CD14-positive monocyte (primary cell): ENCODE data around the gene MYCBP. TPM values are rescaled to one million over a fixed set of nuclear protein-coding genes. Genes with fewer than 3 reads are reported as not detected.

Experiments used
- DNase-seq, 3 donors: peaks; one replicate each; pipeline ENCODE4 v3.0.0-alpha.2; 2011 to 2022
- H2AFZ ChIP-seq: 2 replicates; pipeline ENCODE4 v1.6.0; 2012; ENCODE audit warnings: mild to moderate bottlenecking, low read depth, low read length, inconsistent platforms; ENCODE audit not compliant: insufficient read depth, poor library complexity, severe bottlenecking
- H3K27ac ChIP-seq, 2 donors: 1 replicate in 1 of 2; 2 replicates in 1 of 2; pipeline ENCODE4 v1.5.1; 2012 to 2013; ENCODE audit warnings: low read length in 2 of 2, control low read depth in 1 of 2, inconsistent platforms in 1 of 2, low read depth in 1 of 2, mild to moderate bottlenecking in 1 of 2
- H3K27me3 ChIP-seq, 2 donors: one replicate each; pipeline versions ENCODE4 v1.6.0 to v1.6.1; 2011 to 2013; ENCODE audit warnings: low read length in 2 of 2; ENCODE audit not compliant: control insufficient read depth in 2 of 2, insufficient read depth in 2 of 2
- H3K36me3 ChIP-seq, 2 donors: replicated peaks in 1 of 2; 1 replicate in 1 of 2; 2 replicates in 1 of 2; pipeline versions ENCODE4 v1.5.1 to v1.6.1; 2012 to 2013; ENCODE audit warnings: low read length in 2 of 2, control low read depth in 1 of 2, inconsistent platforms in 1 of 2, mild to moderate bottlenecking in 1 of 2; ENCODE audit not compliant: insufficient read depth in 2 of 2, control insufficient read depth in 1 of 2
- H3K4me1 ChIP-seq, 2 donors: 1 replicate in 1 of 2; 2 replicates in 1 of 2; pipeline versions ENCODE4 v1.5.1 to v1.6.1; 2012 to 2013; ENCODE audit warnings: low read length in 2 of 2, control low read depth in 1 of 2, inconsistent platforms in 1 of 2, mild to moderate bottlenecking in 1 of 2, moderate library complexity in 1 of 2; ENCODE audit not compliant: insufficient read depth in 2 of 2, control insufficient read depth in 1 of 2
- H3K4me2 ChIP-seq: replicated peaks from 2 replicates; pipeline ENCODE3; 2012; ENCODE audit warnings: low read length, moderate library complexity, mild to moderate bottlenecking; ENCODE audit not compliant: poor library complexity, severe bottlenecking; ENCODE audit errors: extremely low read depth
- H3K4me3 ChIP-seq, 3 experiments: fragments of 200-600 bp in 1 of 3; sonication (generic) in 1 of 3; replicated peaks in 1 of 3; 1 replicate in 2 of 3; 2 replicates in 1 of 3; pipeline ENCODE4 v1.5.1; 2011 to 2013; ENCODE audit warnings: low read length in 3 of 3, mild to moderate bottlenecking in 3 of 3, control low read depth in 2 of 3, low read depth in 2 of 3, inconsistent platforms in 1 of 3, moderate library complexity in 1 of 3
- H3K79me2 ChIP-seq: 2 replicates; pipeline ENCODE4 v1.6.0; 2012; ENCODE audit warnings: mild to moderate bottlenecking, control low read depth, inconsistent platforms, low read length, moderate library complexity; ENCODE audit not compliant: insufficient read depth
- H3K9ac ChIP-seq: 2 replicates; pipeline ENCODE4 v1.6.0; 2017; ENCODE audit warnings: low read length, mild to moderate bottlenecking; ENCODE audit not compliant: insufficient read depth, poor library complexity, severe bottlenecking
- H3K9me3 ChIP-seq, 2 donors: replicated peaks in 1 of 2; 1 replicate in 1 of 2; 2 replicates in 1 of 2; pipeline versions ENCODE4 v1.5.1 to v1.6.1; 2012 to 2013; ENCODE audit warnings: low read length in 2 of 2, control low read depth in 1 of 2; ENCODE audit not compliant: control insufficient read depth in 1 of 2, insufficient read depth in 1 of 2
- H4K20me1 ChIP-seq: 2 replicates; pipeline ENCODE4 v1.6.0; 2012; ENCODE audit warnings: mild to moderate bottlenecking, low read length, control low read depth, moderate library complexity; ENCODE audit not compliant: insufficient read depth
- H3K27ac Mint-ChIP-seq, 7 donors: one replicate each; pipeline ENCODE4 v1.8.0; 2020; ENCODE audit warnings: mild to moderate bottlenecking in 7 of 7, mixed read lengths in 7 of 7, moderate library complexity in 6 of 7, inconsistent platforms in 2 of 7
- H3K27me3 Mint-ChIP-seq, 3 donors: one replicate each; pipeline ENCODE4 v1.8.0; 2021 to 2022; ENCODE audit warnings: low read depth in 3 of 3, mild to moderate bottlenecking in 3 of 3, mixed read lengths in 3 of 3, moderate library complexity in 3 of 3, inconsistent platforms in 1 of 3
- H3K36me3 Mint-ChIP-seq, 2 donors: one replicate each; pipeline ENCODE4 v1.8.0; 2020; ENCODE audit warnings: mixed read lengths in 2 of 2, inconsistent platforms in 1 of 2, mild to moderate bottlenecking in 1 of 2
- H3K4me1 Mint-ChIP-seq: one replicate; pipeline ENCODE4 v1.8.0; 2020; ENCODE audit warnings: mild to moderate bottlenecking, mixed read lengths
- H3K4me3 Mint-ChIP-seq, 2 donors: one replicate each; pipeline ENCODE4 v1.8.0; 2020; ENCODE audit warnings: mild to moderate bottlenecking in 2 of 2, mixed read lengths in 2 of 2, moderate library complexity in 1 of 2
- H3K9me3 Mint-ChIP-seq, 7 donors: one replicate each; pipeline ENCODE4 v1.8.0; 2020 to 2022; ENCODE audit warnings: mixed read lengths in 7 of 7, mild to moderate bottlenecking in 6 of 7, moderate library complexity in 6 of 7, inconsistent platforms in 2 of 7
- CTCF ChIP-seq: fragments of 200-600 bp; IDR thresholded peaks from one replicate; pipeline ENCODE4 v1.8.0; 2022; ENCODE audit warnings: antibody characterized with exemption, mild to moderate bottlenecking
- WGBS: methylation state at CpG from one replicate; pipeline ENCODE4 v1.1.5; 2013; ENCODE audit warnings: missing lambda C conversion rate; ENCODE audit not compliant: insufficient coverage; 5-methylcytosine and 5-hydroxymethylcytosine counted together
- intact Hi-C, 2 donors: fragments of 100-400 bp; cut with micrococcal nuclease; formaldehyde crosslinking; loops; one replicate each; pipeline versions ENCODE4 v1.15.0 to v1.15.1; 2023
- polyA plus RNA-seq, 3 donors: library from polyadenylated mRNA; depleted of rRNA in 1 of 3; unstranded in 2 of 3; stranded (reverse) in 1 of 3; fragments of 300-500 nt in 2 of 3; fragments of >200 nt in 1 of 3; fragmentation: Illumina TruSeq in 2 of 3; gene quantifications; 1 replicate in 2 of 3; 2 replicates in 1 of 3; pipeline ENCODE4 v1.2.3, GENCODE V29; 2012 to 2021

Gene MYCBP
- polyA plus RNA-seq, 3 donors: 9.3 to 92.3 (median 77.2) TPM

- Histone ChIP-seq H3K9ac (no peak overlapping the region), H3K4me1 (peaks cover 30 to 36% of the 10 kb centered on the region in 2 donors), H3K4me3 (no peak overlapping the region), H3K27me3 (no peaks in the 10 kb centered on the region), H3K27ac (no peak overlapping the region), H3K4me2 (no peak overlapping the region), H4K20me1 (no peaks in the 10 kb centered on the region), H3K79me2 (no peaks in the 10 kb centered on the region), H3K36me3 (no peaks in the 10 kb centered on the region), H2AFZ (no peak overlapping the region), H3K9me3 (no peaks in the 10 kb centered on the region)
- H3K27me3 Mint-ChIP-seq: peaks cover 0 to 2% (median 0%) of the 10 kb centered on the region in 3 donors
- no peaks in the 10 kb centered on the region for H3K9me3 Mint-ChIP-seq
- H3K4me1 Mint-ChIP-seq: peaks cover 43% of the 10 kb centered on the region
- no peaks in the 10 kb centered on the region for H3K36me3 Mint-ChIP-seq
- no peak overlapping the region for H3K4me3 Mint-ChIP-seq
- H3K27ac Mint-ChIP-seq: no peak overlapping the region
- intact Hi-C loops: loop anchor here (10.0 kb wide), 2 partner anchors 787 to 807 kb away; partner anchors contain the start of gene POU3F1 (in 1 of the 2)
- no peak for DNase-seq
- TF ChIP-seq CTCF: no peak
- 90% methylated on average over 5 of the region's 6 CpGs for WGBS
Observed at GRCh38 chr1:38831731-38832369, 41.3 kb downstream of the MYCBP start.

DNA sequence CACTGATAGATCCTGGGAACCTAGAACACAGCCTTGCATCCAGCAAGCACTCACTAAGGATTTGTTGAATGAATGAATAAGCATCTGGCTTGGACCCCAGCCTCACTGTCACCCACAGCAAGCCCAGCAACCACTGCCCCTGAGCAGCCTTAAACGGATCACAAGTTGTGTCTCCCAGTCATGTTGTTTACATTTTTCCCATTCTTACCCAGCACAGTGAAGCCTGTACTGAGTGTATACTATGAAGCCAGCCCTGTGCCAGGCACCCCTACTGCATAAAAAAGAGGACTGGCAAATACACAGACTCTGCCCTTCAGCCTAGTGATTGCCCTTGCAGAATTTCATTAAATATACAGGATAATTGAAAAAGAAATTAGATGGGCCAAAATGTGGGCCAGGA, 43.8 kb downstream of the MYCBP start:
- H3K9ac ChIP-seq: no peak overlapping the region
- no peaks in the 10 kb centered on the region for H3K36me3 ChIP-seq
- Mint-ChIP-seq H3K27ac (no peak overlapping the region), H3K9me3 (no peaks in the 10 kb centered on the region), H3K27me3 (peaks cover 0 to 2% (median 2%) of the 10 kb centered on the region in 3 donors), H3K4me3 (no peak overlapping the region), H3K36me3 (no peaks in the 10 kb centered on the region), H3K4me1 (peaks cover 21% of the 10 kb centered on the region)
- no peak for TF ChIP-seq CTCF
- WGBS: 100% methylated on average over 1 of the region's 1 CpG
- H3K9me3 ChIP-seq: no peaks in the 10 kb centered on the region
- no peak overlapping the region for H3K27ac ChIP-seq
- H3K4me3 ChIP-seq: no peak overlapping the region
- no peak overlapping the region for H3K4me2 ChIP-seq
- intact Hi-C loops: no loop called here
- no peak for DNase-seq
- H2AFZ ChIP-seq: no peak overlapping the region
- H3K79me2 ChIP-seq: no peaks in the 10 kb centered on the region
- H3K4me1 ChIP-seq: peaks cover 16 to 19% of the 10 kb centered on the region in 2 donors
- H4K20me1 ChIP-seq: no peaks in the 10 kb centered on the region
- no peaks in the 10 kb centered on the region for H3K27me3 ChIP-seq
